22Rv1 (cell line): Measurements from ENCODE around the gene LTB4R.

Source experiments
- ZFX ChIP-seq: fragments of 450-650 bp; IDR thresholded peaks from 2 replicates; pipeline ENCODE4 v1.6.1; 2017; ENCODE audit warnings: antibody characterized with exemption, borderline replicate concordance
- TF ChIP-seq, protein P1 (sequence below): fragments of 450-650 bp; IDR thresholded peaks from 2 replicates; pipeline ENCODE4 v1.5.1; 2017; ENCODE audit warnings: mild to moderate bottlenecking

DNA sequence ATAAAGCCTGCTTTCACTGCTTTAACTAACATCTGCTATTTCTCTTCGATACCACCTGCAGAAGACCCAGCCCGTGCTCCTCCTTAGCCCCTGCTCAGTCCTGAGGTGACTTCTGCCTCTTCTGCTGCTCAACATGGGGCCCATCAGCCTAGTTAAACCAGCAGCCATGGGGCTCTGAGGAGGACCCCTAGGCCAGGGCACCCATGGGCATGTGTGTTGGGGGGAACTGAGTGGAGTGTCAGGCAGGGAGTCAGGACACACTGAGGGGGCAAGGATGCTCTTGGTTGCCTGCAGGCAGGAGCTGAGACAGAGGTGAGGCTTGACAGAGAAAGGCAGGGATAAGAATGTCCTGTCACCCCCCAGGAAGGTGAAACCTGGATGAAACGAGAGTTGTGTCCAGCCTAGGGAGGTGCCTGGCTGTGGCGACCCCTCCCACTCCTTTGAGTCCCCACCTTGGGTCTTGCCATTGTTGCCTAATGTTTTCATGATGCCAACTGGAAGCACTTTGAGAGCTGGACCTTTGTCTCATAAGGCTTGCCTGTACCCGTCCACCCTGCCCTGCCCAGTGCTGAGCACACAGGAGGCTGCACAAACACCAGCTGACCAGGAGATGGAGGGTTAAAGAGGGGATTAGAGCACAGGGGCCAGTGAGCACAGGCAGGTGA is 27.4 kb upstream of the LTB4R start:
- TF ChIP-seq, protein P1, sequence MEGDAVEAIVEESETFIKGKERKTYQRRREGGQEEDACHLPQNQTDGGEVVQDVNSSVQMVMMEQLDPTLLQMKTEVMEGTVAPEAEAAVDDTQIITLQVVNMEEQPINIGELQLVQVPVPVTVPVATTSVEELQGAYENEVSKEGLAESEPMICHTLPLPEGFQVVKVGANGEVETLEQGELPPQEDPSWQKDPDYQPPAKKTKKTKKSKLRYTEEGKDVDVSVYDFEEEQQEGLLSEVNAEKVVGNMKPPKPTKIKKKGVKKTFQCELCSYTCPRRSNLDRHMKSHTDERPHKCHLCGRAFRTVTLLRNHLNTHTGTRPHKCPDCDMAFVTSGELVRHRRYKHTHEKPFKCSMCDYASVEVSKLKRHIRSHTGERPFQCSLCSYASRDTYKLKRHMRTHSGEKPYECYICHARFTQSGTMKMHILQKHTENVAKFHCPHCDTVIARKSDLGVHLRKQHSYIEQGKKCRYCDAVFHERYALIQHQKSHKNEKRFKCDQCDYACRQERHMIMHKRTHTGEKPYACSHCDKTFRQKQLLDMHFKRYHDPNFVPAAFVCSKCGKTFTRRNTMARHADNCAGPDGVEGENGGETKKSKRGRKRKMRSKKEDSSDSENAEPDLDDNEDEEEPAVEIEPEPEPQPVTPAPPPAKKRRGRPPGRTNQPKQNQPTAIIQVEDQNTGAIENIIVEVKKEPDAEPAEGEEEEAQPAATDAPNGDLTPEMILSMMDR = no peak
- TF ChIP-seq ZFX = no peak
